GM12878 (cell line): ENCODE data around the gene MESD. TPM values are rescaled to one million over a fixed set of nuclear protein-coding genes. Genes with fewer than 3 reads are reported as not detected.

Source experiments
- ATAC-seq: fragments of 200-7000 bp; cut with Tn5 transposase; 3 replicates; pipeline ENCODE4 v1.9.1; 2020; ENCODE audit warnings: mild to moderate bottlenecking, moderate library complexity
- BruUV-seq: library from RNA; stranded (reverse); fragments of 400-500 nt; replicated peaks from 2 replicates; lab custom pipeline; 2021; lab: Mats Ljungman, UMichigan
- CTCF ChIA-PET: fragments of 300-600 bp; sonication (Branson Sonifier 250); formaldehyde crosslinking; extraction: SDS; loops from one replicate; lab custom pipeline; 2021; ENCODE audit warnings: inconsistent platforms; lab: Yijun Ruan, JAX
- POLR2A ChIA-PET: fragments of 350-600 bp; formaldehyde crosslinking; extraction: SDS; loops from one replicate; lab custom pipeline; 2021; ENCODE audit warnings: inconsistent platforms; lab: Charles Lee
- RAD21 ChIA-PET: fragments of 300-600 bp; sonication (Branson Sonifier 250); formaldehyde crosslinking; loops from one replicate; lab custom pipeline; 2023; ENCODE audit warnings: antibody characterized with exemption; ENCODE audit not compliant: unreplicated experiment; lab: Charles Lee
- SMC1A ChIA-PET: fragments of 300-600 bp; sonication (Branson Sonifier 250); formaldehyde crosslinking; loops from one replicate; lab custom pipeline; 2023; ENCODE audit not compliant: unreplicated experiment, uncharacterized antibody; lab: Charles Lee
- DNase-seq: peaks from one replicate; pipeline ENCODE4 v3.0.0-alpha.2; 2011; ENCODE audit warnings: low read depth, low spot score
- FAIRE-seq: peaks from 3 replicates; lab custom pipeline; 2011; peaks lifted over from hg19 to GRCh38; lab: Jason Lieb, UNC
- H2AFZ ChIP-seq: 2 replicates; pipeline ENCODE4 v1.6.0; 2011; ENCODE audit warnings: low read depth, low read length, control low read depth; ENCODE audit not compliant: control insufficient read depth
- H3K27ac ChIP-seq: 2 replicates; pipeline ENCODE4 v1.5.1; 2011; ENCODE audit warnings: control low read depth; ENCODE audit not compliant: control insufficient read depth, insufficient read depth
- H3K27me3 ChIP-seq, 2 experiments: replicated peaks in 1 of 2; 2 replicates each; pipeline versions ENCODE4 v1.6.0 to v1.6.1; 2011; ENCODE audit warnings: low read length in 1 of 2; ENCODE audit not compliant: control insufficient read depth in 2 of 2, insufficient read depth in 2 of 2
- H3K36me3 ChIP-seq, 2 experiments: 2 replicates each; pipeline ENCODE4 v1.5.1; 2011; ENCODE audit warnings: low read length in 1 of 2; ENCODE audit not compliant: control insufficient read depth in 2 of 2, insufficient read depth in 2 of 2
- H3K4me1 ChIP-seq: 2 replicates; pipeline ENCODE4 v1.6.1; 2011; ENCODE audit warnings: mild to moderate bottlenecking, low read length, moderate library complexity, mixed read lengths; ENCODE audit not compliant: control insufficient read depth, insufficient read depth
- H3K4me2 ChIP-seq: 2 replicates; pipeline ENCODE4 v1.6.0; 2011; ENCODE audit warnings: control low read depth; ENCODE audit not compliant: control insufficient read depth, insufficient read depth
- H3K4me3 ChIP-seq: fragments of 200-600 bp; sonication (generic); 2 replicates; pipeline ENCODE4 v1.5.1; 2016
- H3K79me2 ChIP-seq: 2 replicates; pipeline ENCODE4 v1.6.0; 2011; ENCODE audit warnings: low read length; ENCODE audit not compliant: control insufficient read depth, insufficient read depth
- H3K9ac ChIP-seq: 2 replicates; pipeline ENCODE4 v1.8.0; 2011; ENCODE audit warnings: low read length, control low read depth, mixed read lengths; ENCODE audit not compliant: control insufficient read depth, insufficient read depth
- H3K9me3 ChIP-seq: replicated peaks from 3 replicates; pipeline ENCODE4 v1.5.1; 2011; ENCODE audit warnings: mild to moderate bottlenecking, low read length; ENCODE audit not compliant: control insufficient read depth, insufficient read depth
- H4K20me1 ChIP-seq: 2 replicates; pipeline ENCODE4 v1.6.0; 2011; ENCODE audit not compliant: control insufficient read depth, insufficient read depth
- BRCA1 ChIP-seq: IDR thresholded peaks from 2 replicates; pipeline ENCODE4 v1.6.1; 2011; ENCODE audit warnings: low read depth, low read length, improper control_type of control experiment
- ESRRA ChIP-seq: IDR thresholded peaks from 2 replicates; pipeline ENCODE4 v1.6.1; 2012; ENCODE audit warnings: mild to moderate bottlenecking, low read length, improper control_type of control experiment
- KDM1A ChIP-seq: fragments of 200-600 bp; sonication (generic); IDR thresholded peaks from 2 replicates; pipeline ENCODE4 v1.6.1; 2016; ENCODE audit warnings: borderline replicate concordance
- LARP7 ChIP-seq: fragments of 450-650 bp; IDR thresholded peaks from 2 replicates; pipeline ENCODE4 v1.6.1; 2017; ENCODE audit warnings: mild to moderate bottlenecking
- MXI1 ChIP-seq: fragments of 150-350 bp; IDR thresholded peaks from 2 replicates; pipeline ENCODE4 v1.6.1; 2011; ENCODE audit warnings: low read depth, mild to moderate bottlenecking, inconsistent platforms, low read length, improper control_type of control experiment
- RCOR1 ChIP-seq: conservative IDR thresholded peaks from 2 replicates; pipeline ENCODE4 v1.6.1; 2012; ENCODE audit warnings: low read depth, low read length, improper control_type of control experiment
- RFX5 ChIP-seq: IDR thresholded peaks from 2 replicates; pipeline ENCODE4 v1.6.1; 2011; ENCODE audit warnings: low read depth, low read length, improper control_type of control experiment
- SUPT20H ChIP-seq: IDR thresholded peaks from 2 replicates; pipeline ENCODE4 v1.6.1; 2011; ENCODE audit warnings: low read depth, mild to moderate bottlenecking, low read length, moderate library complexity, borderline replicate concordance; ENCODE audit not compliant: control insufficient read depth
- ZNF207 ChIP-seq: fragments of 450-650 bp; IDR thresholded peaks from 2 replicates; pipeline ENCODE4 v1.6.1; 2014; ENCODE audit warnings: antibody characterized with exemption, mild to moderate bottlenecking, borderline replicate concordance
- ZNF24 ChIP-seq: fragments of 450-650 bp; IDR thresholded peaks from 2 replicates; pipeline ENCODE4 v1.6.1; 2017; ENCODE audit warnings: antibody characterized with exemption, mild to moderate bottlenecking
- WGBS: methylation state at CpG from one replicate; pipeline ENCODE4 v1.1.6; 2016; ENCODE audit warnings: low lambda C conversion rate; ENCODE audit not compliant: insufficient replicate concordance, insufficient coverage; ENCODE audit errors: missing lambda C conversion rate; 5-methylcytosine and 5-hydroxymethylcytosine counted together
- in situ Hi-C: fragments of 300-500 bp; cut with MboI; formaldehyde crosslinking; loops from 9 replicates; pipeline ENCODE4 v1.14.3; 2018; ENCODE audit warnings: mixed read lengths
- intact Hi-C: fragments of 100-400 bp; cut with micrococcal nuclease; formaldehyde crosslinking; loops from one replicate; pipeline ENCODE4 v1.14.2; 2022; ENCODE audit not compliant: unreplicated experiment
- polyA plus RNA-seq, 11 experiments: library from polyadenylated mRNA; depleted of rRNA in 4 of 11; unstranded in 6 of 11; stranded (reverse) in 5 of 11; fragments of >200 nt; fragmentation: Nextera tagmentation in 4 of 11; fragmentation: Illumina TruSeq in 1 of 11; extraction: Ambion mirVana in 4 of 11; extraction: Trizol in 1 of 11; gene quantifications; 1 replicate in 1 of 11; 2 replicates in 10 of 11; pipeline versions ENCODE4 v1.2.1 to v1.2.3, GENCODE V29; 2011 to 2016; ENCODE audit warnings: inconsistent platforms in 2 of 11, missing spikeins in 2 of 11, low read depth in 1 of 11
- total RNA-seq, 4 experiments: library from RNA; depleted of rRNA in 3 of 4; stranded (reverse); fragments of >200 nt in 3 of 4; fragmentation: Illumina TruSeq in 1 of 4; extraction: Trizol in 1 of 4; gene quantifications; 2 replicates each; pipeline versions ENCODE4 v1.2.1 to v1.2.3, GENCODE V29; 2013 to 2021
- TF ChIP-seq, protein P1 (sequence below): IDR thresholded peaks from 2 replicates; pipeline ENCODE4 v1.6.1; 2012; ENCODE audit warnings: low read depth, low read length, improper control_type of control experiment
- TF ChIP-seq, protein P2 (sequence below): fragments of 450-650 bp; formaldehyde crosslinking; IDR thresholded peaks from 2 replicates; pipeline ENCODE4 v1.4.0; 2020; ENCODE audit warnings: mild to moderate bottlenecking, moderate library complexity
- TF ChIP-seq, protein P3 (sequence below): fragments of 450-650 bp; IDR thresholded peaks from 2 replicates; pipeline ENCODE4 v1.6.1; 2018; ENCODE audit warnings: borderline replicate concordance, mild to moderate bottlenecking; ENCODE audit not compliant: partially characterized antibody
- TF ChIP-seq, protein P4 (sequence below): fragments of 450-650 bp; conservative IDR thresholded peaks from 2 replicates; pipeline ENCODE4 v1.6.1; 2017; ENCODE audit warnings: mild to moderate bottlenecking, moderate library complexity

Gene MESD
- total and polyA plus RNA-seq, 10 of the 15 experiments (the other 5 are each of a cell fraction or from before 2014, with no cell fraction given), result 10.2 to 39.8 (median 20.9) TPM

DNA sequence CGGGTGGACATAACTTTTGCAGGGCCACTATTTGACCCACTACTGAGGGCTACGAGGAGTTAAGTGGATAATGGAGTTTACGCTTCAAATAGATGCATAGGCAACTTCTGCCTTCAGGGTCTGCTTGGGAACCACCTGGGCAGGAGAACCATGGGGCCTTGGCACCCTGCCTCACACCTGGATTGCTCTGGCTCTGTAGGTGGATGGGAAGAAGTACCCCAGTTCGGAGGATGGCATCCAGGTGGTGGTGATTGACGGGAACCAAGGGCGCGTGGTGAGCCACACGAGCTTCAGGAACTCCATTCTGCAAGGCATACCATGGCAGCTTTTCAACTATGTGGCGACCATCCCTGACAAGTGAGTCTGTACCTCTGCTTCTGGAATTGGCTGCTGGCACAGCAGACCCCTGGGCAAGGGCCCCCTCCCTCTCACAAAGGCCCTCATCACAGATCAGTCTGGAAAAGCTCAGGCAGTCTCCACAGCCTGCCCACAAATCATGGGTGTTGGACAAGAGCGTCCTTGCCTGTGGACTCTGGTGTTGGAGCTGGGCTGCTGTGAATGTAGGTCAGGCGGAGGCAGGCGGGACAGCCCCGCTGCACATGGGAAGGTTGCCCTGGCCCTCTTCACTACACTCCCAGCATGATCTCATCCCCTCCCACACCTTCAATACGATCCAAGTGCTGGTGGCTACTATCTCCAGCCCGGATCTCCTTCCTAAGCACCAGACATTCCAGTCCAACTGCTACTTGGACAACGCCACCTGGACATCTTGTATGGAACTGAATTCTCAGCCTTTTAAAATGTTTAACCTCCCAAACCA lies 46.7 kb downstream of the MESD start (continued):
- TF ChIP-seq, protein P1, sequence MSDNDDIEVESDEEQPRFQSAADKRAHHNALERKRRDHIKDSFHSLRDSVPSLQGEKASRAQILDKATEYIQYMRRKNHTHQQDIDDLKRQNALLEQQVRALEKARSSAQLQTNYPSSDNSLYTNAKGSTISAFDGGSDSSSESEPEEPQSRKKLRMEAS, result no peak
- no peak for TF ChIP-seq ESRRA

DNA sequence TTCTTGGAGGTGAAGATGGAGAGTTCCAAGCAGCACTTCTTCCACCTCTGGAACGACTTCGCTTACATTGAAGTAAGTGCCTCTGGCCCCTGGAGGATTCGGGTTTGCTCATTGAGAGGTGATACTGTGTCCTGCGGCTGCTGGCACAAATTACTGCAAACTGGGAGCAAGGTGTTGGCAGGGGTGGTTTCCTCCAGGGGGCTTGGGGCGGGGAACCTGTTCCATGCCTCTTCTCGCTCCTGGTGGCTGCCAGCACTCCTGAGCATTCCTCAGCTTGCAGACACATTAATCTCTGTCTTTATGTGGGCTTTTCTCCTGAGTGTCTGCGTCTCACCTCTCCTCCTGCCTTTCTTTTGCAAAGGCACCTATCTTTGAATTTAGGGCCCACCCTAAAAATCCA lies 47.4 kb downstream of the MESD start:
- Histone ChIP-seq H3K27me3 (no peaks in the 10 kb centered on the region), H3K27ac (no peak overlapping the region), H3K79me2 (no peaks in the 10 kb centered on the region), H2AFZ (no peak overlapping the region), H3K4me1 (no peaks in the 10 kb centered on the region), H4K20me1 (no peaks in the 10 kb centered on the region), H3K9ac (no peak overlapping the region), H3K9me3 (no peaks in the 10 kb centered on the region), H3K36me3 (no peaks in the 10 kb centered on the region; a peak in 3 of 4 replicates), H3K4me2 (no peak overlapping the region), H3K4me3 (no peak overlapping the region)
- ChIA-PET CTCF (no interaction called here), SMC1A (no interaction called here), POLR2A (no interaction called here), RAD21 (no interaction called here)
- ATAC-seq, result no peak
- 98% methylated on average over 5 of the region's 7 CpGs for WGBS
- in situ Hi-C loops (no loop called here), intact Hi-C loops (no loop called here)
- no TSS peak for BruUV-seq
- no peak for DNase-seq
- no peak for FAIRE-seq
- TF ChIP-seq RFX5 (no peak), KDM1A (no peak), BRCA1 (no peak), SUPT20H (no peak), MXI1 (no peak), ZNF207 (no peak), ZNF24 (no peak), RCOR1 (no peak), LARP7 (no peak)
- TF ChIP-seq, protein P2, sequence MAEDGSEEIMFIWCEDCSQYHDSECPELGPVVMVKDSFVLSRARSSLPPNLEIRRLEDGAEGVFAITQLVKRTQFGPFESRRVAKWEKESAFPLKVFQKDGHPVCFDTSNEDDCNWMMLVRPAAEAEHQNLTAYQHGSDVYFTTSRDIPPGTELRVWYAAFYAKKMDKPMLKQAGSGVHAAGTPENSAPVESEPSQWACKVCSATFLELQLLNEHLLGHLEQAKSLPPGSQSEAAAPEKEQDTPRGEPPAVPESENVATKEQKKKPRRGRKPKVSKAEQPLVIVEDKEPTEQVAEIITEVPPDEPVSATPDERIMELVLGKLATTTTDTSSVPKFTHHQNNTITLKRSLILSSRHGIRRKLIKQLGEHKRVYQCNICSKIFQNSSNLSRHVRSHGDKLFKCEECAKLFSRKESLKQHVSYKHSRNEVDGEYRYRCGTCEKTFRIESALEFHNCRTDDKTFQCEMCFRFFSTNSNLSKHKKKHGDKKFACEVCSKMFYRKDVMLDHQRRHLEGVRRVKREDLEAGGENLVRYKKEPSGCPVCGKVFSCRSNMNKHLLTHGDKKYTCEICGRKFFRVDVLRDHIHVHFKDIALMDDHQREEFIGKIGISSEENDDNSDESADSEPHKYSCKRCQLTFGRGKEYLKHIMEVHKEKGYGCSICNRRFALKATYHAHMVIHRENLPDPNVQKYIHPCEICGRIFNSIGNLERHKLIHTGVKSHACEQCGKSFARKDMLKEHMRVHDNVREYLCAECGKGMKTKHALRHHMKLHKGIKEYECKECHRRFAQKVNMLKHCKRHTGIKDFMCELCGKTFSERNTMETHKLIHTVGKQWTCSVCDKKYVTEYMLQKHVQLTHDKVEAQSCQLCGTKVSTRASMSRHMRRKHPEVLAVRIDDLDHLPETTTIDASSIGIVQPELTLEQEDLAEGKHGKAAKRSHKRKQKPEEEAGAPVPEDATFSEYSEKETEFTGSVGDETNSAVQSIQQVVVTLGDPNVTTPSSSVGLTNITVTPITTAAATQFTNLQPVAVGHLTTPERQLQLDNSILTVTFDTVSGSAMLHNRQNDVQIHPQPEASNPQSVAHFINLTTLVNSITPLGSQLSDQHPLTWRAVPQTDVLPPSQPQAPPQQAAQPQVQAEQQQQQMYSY (CRISPR knock-in tag), result no peak
- TF ChIP-seq, protein P3, sequence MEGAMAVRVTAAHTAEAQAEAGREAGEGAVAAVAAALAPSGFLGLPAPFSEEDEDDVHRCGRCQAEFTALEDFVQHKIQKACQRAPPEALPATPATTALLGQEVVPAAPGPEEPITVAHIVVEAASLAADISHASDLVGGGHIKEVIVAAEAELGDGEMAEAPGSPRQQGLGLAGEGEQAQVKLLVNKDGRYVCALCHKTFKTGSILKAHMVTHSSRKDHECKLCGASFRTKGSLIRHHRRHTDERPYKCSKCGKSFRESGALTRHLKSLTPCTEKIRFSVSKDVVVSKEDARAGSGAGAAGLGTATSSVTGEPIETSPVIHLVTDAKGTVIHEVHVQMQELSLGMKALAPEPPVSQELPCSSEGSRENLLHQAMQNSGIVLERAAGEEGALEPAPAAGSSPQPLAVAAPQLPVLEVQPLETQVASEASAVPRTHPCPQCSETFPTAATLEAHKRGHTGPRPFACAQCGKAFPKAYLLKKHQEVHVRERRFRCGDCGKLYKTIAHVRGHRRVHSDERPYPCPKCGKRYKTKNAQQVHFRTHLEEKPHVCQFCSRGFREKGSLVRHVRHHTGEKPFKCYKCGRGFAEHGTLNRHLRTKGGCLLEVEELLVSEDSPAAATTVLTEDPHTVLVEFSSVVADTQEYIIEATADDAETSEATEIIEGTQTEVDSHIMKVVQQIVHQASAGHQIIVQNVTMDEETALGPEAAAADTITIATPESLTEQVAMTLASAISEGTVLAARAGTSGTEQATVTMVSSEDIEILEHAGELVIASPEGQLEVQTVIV, result no peak
- TF ChIP-seq, protein P4, sequence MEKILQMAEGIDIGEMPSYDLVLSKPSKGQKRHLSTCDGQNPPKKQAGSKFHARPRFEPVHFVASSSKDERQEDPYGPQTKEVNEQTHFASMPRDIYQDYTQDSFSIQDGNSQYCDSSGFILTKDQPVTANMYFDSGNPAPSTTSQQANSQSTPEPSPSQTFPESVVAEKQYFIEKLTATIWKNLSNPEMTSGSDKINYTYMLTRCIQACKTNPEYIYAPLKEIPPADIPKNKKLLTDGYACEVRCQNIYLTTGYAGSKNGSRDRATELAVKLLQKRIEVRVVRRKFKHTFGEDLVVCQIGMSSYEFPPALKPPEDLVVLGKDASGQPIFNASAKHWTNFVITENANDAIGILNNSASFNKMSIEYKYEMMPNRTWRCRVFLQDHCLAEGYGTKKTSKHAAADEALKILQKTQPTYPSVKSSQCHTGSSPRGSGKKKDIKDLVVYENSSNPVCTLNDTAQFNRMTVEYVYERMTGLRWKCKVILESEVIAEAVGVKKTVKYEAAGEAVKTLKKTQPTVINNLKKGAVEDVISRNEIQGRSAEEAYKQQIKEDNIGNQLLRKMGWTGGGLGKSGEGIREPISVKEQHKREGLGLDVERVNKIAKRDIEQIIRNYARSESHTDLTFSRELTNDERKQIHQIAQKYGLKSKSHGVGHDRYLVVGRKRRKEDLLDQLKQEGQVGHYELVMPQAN, result no peak
